ENCODE data around the gene HSD17B7.
"Not testable (repeated sequence)": the region's sequence is repeated elsewhere in the genome, so short reads cannot be mapped to it uniquely, and the experiment has no call there.

HSD17B7 gene, protein sequence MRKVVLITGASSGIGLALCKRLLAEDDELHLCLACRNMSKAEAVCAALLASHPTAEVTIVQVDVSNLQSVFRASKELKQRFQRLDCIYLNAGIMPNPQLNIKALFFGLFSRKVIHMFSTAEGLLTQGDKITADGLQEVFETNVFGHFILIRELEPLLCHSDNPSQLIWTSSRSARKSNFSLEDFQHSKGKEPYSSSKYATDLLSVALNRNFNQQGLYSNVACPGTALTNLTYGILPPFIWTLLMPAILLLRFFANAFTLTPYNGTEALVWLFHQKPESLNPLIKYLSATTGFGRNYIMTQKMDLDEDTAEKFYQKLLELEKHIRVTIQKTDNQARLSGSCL

DNA sequence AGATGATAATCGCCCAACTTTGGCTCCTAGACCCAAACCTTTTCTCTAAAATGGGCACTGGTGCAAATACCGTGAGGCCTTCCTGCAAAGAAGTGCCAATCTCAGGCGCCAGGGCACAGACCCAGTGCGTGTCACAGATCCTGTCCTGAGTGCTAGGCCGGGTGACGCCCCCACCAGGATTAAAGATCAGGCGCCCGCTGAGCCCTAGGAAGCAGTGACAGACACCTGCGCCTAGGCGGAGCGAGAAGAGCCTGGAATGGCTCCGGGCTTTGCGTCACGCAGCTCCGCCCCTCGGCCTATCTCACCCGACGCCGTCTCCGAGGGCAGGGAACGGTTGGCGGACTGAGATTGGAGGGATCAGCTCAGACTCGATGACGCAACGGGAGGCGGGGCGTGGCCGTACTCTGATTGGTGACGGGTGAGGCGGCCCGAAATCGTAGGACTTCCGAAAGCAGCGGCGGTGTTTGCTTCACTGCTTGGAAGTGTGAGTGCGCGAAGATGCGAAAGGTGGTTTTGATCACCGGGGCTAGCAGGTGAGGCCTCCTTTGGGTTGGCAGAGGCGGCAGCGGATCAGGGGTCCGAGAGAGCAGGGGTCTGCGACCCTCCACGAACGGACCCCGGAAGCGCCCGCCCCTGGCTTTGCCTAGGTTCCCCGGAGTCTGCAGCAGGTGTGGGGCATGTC, at the start of gene HSD17B7:
HSD17B7 (plus strand) TSS at position 400 of the 682 bp plus-strand sequence; CDS start at position 499, 99 bp downstream.
- DNase-seq, result peak; percentile 80

DNA sequence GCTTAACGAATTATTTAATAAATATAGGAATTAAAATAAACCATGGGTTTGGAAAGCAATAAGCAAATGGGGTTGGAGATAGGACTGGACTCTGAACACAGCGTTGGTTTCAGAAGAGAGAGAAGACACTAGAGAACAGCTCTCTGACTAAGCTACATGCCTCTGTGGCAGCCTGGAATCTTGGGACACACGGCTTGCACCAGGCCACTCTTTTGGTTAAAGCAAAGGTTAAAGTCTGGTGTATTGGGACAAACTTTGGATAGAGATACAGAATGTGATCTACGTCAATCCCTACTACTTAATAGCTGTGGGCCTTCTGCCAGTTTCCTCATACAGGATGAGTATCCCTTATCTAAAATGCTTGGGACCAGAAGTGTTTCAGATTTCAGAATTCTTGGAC, 49.7 kb upstream of the HSD17B7 start:
- DNase-seq, result no peak

DNA sequence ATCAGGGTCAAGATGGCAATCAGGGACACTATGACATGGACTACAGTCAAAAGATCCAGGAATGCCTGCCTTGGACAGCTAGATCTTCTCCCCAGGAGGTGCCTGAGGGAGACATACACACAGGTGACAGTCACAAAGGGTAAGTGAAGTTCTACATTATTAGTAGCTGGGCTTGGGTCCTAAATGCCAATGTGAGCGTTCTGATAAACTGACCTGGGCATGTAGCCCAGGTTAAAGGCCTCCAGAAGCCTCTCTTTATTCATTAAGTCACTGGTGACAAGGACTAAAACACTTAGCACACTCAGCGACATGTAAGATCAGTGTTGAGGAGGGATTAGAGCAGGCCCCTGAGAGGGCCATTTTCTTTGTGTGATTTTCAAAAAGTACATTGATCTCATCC, 48.9 kb upstream of the HSD17B7 start:
- no peak for DNase-seq

DNA sequence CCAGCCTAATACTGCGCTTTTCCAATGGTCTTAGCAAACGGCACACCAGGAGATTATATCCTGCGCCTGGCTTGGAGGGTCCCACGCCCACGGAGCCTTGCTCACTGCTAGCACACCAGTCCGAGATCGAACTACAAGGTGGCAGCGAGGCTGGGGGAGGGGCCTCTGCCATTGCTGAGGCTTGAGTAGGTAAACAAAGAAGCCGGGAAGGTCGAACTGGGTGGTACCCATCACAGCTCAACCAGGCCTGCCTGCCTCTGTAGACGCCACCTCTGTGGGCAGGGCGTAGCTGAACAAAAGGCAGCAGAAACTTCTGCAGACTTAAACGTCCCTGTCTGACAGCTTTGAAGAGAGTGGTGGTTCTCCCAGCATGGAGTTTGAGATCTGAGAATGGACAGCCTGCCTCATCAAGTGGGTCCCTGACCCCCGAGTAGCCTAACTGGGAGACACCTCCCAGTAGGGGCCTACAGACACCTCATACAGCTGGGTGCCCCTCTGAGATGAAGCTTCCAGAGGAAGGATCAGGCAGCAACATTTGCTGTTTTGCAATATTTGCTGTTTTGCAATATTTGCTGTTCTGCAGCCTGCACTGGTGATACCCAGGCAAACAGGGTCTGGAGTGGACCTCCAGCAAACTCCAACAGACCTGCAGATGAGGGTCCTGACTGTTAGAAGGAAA, 44.1 kb upstream of the HSD17B7 start:
- DNase-seq, result not testable (repeated sequence)

DNA sequence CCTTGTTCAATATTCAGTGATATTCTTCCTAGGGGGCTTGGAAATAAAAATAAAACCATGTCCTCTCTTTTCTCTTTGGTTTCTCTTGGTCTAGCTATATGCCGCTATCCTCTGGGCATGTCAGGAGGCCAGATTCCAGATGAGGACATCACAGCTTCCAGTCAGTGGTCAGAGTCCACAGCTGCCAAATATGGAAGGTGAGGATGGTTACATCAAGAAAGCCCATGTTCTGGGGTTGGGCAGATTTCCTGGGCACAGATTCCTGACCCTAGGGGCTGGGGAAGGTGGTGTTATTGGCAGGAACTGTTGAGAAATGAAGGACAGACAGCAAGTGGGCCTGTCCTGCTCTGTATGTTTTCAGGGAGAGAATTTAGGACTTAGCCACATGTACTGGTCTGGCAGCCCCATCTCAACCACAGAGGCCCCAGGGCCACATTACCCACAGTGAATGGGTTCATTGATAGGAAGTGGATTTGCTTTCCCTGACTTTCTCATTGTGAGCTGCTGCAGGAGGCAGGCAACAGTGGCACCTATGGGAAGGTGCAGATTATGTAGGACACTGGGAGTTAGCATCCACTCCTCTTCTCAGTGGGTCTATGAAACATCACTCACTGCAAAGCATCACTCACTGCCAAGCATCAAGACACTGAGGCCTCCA, 37.4 kb upstream of the HSD17B7 start:
- no peak for DNase-seq

DNA sequence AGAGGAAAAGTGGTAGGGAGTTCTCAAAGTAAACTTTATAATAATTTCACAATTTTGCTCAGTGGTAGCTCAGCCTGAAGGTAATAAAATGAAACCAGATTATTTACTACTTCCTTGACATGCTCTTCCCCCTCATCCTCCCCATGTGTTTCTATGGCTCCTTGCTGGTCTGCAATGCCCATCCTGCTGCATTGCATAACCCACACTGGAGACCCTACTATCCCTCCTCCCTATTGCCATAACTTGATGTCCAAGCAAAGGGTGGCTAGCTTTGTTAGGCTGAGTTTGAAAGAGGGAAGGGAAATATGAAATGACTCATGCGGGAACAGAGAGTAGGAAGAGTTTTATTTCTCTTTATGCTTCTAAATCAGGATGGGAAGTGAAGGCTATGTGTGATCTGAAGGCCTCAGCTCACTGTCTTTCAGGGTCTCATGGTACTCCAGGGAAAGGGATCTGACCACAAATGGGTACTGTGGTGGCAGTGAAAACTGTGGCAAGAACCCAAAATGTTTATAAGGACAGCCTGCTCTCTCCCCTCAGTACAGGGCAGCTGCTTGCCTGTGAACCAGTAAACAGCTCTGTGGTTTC, 36.4 kb upstream of the HSD17B7 start:
- DNase-seq, result no peak

DNA sequence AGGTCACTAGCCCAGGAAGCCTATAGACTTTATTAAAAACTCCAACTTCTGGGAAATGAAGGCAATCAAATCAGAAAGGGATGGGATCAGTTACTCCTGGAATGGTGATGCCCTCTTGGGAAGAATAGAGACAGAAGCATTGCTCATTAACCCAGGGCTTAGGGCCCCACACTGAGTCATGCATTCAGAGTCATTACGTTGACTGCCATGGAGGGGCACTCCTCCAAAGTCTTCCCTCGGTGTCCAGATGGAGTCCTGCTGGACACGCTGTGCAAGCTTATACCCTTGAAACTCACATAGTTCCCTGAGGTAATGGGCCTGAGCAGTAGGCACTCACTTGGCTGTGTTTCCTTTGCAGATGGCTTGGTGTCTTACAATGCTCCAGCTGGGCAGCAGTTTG, 35.2 kb upstream of the HSD17B7 start:
- no peak for DNase-seq

DNA sequence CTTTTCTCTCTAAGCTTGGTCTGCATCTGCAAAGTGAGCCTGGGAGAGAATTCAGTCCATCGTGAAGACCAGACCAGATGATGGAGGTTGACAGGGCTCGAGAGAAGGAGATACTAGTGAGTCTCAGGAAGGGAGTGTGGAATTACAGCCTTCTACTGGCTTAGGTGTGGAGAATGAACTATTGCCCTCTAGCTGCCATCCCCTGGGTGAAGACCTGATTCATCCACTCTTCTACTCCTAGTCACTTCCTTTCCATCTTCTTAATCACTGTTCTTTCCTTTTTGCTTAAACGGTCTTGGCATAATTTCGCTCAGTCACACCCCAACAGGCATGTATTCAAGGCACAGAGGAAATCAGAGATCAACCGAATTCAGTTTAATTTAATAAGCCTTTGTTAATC, 34.0 kb upstream of the HSD17B7 start:
- DNase-seq, result no peak

DNA sequence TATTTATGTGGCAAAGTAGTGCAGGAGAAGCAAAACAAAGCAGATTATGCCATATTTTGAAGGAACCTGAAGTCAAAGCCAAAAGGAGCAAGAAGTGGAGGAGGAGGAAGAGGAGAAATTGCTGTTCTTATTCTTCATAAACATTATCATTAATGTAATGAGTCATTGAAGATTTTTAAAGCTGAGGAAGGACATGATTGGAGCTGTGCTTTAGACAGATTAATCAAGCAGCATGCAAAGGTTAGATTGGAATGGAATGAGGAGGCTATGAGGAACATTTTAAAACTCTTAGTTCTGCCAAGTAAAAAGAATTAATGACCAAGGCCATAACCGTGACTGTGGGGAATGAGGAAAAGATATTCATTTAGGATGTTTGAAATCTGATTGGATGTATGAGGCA, 33.0 kb upstream of the HSD17B7 start:
- DNase-seq, result no peak

DNA sequence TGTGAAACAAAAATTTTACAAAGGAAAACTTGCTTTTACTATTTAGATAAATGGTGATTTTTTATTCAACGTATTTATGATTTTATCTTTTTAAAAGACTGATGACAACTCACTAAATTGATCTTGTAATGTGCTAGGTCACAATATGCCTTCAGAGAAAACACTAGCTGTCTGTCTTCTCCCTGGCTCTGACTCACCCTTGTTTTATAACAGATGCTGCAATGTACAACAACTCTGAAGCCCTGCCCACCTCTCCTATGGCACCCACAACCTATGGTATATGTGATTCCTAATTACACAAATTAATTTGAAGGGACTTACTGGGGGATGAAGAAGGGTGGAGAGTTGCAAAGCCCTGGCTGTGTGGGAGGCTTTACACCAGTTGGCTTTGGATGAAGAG, 24.7 kb upstream of the HSD17B7 start:
- no peak for DNase-seq

DNA sequence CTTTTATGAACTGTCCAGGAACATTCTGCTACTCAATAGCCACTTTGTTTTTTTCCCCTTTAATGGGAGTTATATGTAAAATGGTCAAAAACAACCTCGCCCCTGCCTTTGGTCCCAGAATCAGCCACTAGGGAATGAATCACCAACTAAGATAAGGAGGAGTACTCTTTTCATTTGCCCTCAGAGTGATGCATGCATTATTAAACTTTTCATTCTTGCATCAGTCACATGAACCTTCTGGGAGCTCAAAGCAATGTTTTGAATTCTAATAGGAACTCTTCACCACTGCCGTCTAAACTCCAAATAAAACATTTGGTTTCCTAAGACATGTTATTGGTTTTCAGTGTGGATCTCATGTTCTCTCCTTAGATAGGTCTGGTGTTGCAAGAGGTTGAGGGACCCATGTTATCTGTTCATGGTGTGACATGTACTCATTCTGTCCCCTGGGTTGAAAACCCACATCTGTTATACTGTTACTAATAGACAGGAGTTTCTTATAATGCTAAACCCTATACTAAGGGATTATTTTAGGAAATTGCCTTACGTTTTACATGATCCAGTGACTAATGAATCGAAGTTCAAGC, 17.8 kb upstream of the HSD17B7 start:
- DNase-seq, result no peak

DNA sequence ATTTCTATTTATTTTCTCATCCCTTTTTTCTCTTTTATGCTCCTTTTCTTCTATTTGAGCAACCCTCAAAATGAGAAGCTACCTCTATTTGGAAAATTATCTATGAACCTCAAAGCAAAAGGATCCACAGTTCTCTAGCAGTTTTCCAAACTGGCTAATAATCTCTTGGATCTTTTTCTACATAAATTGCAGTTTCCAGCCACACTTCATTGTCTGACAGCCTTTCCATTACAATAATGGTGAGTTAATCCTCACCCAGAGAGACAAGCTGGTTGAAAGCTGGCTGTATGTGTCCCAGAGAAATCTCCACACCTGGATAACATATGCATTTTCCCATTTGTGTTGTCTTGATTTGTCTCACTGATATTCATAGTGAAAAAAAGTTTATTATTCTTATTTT, 16.5 kb upstream of the HSD17B7 start:
- no peak for DNase-seq

DNA sequence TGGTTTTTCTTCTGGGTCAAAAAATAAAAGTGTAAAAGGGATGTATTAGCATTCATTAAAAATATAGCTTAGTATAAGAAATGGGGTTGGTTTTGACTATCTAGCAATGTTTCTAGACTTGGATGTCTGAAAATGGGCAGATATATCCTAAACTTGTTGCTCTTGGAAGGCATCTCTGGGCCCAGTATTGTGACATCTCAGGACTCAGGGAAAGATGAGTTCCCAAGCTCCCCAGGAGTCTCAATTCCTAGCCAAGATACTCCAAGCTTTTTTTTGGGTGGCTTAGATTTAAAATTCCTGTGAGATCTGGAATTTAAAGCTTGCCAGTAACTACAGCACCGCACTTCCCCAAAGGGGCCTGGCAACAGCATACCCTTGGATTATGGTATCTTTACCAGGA, 11.5 kb upstream of the HSD17B7 start:
- DNase-seq, result no peak

DNA sequence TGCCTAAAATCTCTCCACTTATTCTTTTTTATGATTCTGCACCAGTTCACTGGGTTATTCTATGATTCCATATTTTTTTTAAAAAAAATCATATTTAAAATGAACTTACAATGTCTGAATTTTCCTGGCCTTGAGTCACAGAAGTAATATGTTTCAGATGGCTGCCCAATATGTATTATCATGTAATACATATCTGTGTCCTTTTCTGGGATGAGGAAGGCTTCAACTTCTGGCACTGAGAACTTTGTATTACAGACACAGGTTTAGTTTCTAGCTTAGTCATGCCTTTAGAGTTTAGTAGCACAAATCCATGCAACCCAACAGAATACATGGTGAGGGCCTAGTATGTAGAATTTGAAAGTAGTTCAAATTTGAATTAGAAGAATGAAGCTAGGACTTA, 7.8 kb upstream of the HSD17B7 start:
- no peak for DNase-seq

DNA sequence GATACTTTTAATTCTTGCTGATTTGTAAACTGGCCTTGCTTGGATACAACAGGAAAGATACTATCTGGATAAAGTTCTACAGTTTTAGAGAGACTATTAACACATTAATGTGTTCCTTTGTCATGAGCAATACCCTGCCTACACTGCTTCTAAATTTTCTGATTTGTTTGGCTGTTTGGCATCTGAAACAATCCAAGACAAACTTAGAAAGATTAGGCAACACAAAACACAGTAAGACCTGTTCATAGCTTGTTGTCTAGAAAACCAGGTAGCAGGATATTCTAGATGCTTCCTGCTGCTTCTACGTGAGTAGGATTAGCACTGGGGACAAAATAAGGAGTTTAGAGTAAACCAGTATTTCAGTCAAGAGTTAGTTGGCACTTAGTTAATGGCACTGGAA, 5.6 kb upstream of the HSD17B7 start:
- not testable (repeated sequence) for DNase-seq

DNA sequence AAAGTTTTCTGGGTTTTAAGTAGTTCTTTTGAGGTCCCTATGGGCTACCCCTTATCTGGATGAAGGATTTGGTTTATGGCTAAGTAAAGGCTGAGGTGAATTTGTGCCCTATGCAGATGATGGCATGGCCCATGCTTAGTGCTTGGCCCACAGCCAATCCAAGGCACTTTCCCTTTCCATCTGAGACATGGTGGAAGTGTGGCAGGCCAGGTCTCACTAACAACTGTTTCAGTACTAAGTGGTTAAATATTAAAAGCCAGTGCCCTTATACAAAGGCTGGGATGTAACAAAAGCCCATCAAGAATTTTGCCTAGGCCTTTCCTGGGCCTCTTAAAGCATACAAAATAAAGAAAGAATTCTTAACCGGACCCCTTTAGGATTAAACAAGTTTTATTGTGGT, 1.7 kb upstream of the HSD17B7 start:
- not testable (repeated sequence) for DNase-seq

DNA sequence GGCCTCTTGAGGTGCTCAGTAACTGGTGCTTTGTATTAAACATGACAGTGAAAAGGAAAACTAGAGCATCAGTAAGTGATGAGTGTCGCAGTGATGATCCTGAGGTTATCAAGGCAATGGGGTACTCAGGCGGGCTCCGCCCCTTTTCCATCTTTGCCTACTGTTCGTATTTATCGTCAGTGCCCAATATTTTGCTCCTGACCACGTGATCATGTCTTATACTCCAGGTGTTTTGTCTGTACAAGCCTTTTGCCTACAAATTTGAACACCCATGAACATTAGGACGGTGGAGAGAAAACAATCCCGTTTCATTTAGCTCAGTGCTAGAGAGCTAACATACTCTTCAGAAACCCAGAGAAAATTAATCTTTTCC, 469 bp downstream of the HSD17B7 start:
- DNase-seq, result peak; percentile 21

DNA sequence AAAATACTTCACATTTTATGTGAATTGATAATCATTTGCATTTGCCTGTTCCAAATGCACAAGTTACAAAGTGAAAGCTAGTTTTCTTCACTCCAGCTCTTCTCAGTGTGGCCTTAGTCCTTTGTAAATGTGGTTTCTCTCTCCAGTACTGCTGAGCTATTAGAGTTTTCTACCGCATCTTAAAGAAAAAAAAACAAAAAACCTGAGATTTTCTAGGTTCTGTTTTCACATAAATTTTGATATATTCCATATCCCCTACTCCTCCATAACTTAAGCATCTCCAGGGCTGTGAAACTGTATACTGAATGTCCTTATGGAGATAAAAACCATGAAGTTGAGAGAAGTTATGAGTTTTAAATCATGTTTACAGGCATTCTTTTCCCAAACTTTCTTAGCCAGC, 3.8 kb downstream of the HSD17B7 start:
- not testable (repeated sequence) for DNase-seq

DNA sequence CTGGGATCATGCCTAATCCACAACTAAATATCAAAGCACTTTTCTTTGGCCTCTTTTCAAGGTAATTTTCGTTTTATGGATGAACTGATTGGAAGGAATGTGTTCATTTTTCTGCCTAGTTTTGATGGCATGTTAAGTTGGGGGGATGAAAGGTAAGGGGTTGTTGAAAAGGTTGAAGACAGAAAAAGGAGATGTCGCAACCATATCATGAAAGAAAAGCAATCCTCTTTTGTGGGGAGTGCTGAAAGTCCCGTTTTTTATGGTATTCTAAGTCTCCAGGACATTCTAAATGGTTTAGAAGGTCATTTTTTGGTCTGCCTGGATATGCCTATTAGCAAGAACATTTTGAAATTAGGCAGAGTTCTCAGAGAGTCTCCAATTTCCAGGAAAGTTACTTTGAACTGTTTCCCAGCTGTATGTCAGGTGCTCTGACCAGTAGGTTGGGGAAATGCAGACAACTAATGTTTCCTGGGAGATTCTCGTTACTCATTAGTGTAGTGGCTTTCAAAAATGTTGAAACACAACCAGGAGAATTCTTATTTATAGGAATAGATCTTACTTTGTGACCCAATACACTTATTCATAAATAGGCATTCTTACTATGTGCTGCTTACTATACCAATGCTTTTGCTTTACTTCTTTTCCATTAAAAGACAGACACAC, 6.2 kb downstream of the HSD17B7 start:
- not testable (repeated sequence) for DNase-seq

DNA sequence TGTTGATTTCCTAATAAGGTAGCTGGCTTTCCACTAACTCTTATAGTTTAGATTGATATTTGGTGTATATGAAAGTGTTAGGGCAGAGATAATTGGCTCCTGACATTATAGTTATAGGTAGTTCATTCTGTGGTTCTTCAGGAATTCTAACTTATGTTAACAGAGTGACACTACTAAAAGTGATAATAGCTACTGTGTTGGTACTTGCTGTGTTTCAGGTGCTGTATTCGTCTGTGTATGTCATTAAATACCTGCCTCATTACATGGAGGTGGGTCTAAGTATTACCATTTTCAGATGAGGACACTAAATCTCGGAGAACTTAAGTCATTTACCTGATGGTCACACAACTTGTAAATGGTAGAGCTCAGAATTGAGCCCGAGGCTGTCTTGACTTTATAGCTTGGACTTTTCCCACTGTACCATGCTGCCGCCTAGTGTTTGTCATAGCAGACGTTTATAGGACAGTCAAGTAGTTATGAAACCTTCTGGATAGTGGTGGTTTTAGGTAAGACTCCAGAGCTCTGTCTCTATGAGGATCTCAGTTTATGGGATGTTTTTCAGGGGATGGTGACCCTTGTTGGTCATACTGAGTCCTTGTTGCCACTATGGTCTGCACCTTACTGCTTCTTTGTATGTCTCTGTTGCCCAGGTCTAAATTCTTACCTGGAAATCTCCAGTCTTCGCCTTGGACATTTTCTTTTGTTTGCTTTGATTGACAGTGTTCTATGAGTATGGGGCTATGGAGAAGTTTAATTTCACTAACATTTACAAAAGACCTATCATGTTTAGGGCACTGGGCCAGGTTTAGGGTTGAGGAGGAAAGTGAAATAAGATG, 9.7 kb downstream of the HSD17B7 start:
- DNase-seq, result peak; percentile 70

DNA sequence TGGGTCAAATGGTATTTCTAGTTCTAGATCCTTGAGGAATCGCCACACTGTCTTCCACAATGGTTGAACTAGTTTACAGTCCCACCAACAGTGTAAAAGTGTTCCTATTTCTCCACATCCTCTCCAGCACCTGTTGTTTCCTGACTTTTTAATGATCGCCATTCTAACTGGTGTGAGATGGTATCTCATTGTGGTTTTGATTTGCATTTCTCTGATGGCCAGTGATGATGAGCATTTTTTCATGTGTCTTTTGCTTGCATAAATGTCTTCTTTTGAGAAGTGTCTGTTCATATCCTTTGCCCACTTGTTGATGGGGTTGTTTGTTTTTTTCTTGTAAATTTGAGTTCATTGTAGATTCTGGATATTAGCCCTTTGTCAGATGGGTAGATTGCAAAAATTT, 17.0 kb downstream of the HSD17B7 start:
- DNase-seq, result not testable (repeated sequence)

All from NCI-H1092 (cell line).